Embryonic facial prominence (tissue), 1 donor: ENCODE measurements around the gene PIH1D1.
"Not testable (repeated sequence)": the region's sequence is repeated elsewhere in the genome, so short reads cannot be mapped to it uniquely, and the experiment has no call there.

Experiments
- DNase-seq: peaks from one replicate; pipeline ENCODE4 v3.0.0-alpha.2; 2016; ENCODE audit errors: extremely low spot score

Gene PIH1D1

DNA sequence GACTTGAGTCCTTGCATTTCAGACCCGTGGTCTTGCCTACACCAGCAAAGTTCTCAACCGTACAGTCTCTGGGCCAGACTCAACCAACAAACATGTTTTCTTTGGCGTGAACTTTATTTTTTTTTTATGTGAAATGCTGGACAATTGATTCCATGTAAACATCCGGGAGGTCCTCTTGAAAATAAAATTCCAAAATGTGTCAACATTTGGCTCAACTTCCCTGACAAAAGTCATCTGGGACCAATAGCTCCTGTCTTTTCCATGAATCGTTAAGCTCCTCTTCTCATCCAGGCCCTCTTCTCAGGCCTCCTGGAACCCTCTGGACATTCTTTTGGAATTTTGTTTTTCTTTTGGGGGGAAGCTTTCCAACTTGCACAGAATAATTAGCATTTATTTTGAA is 4.2 kb upstream of the PIH1D1 start:
- no peak for DNase-seq

DNA sequence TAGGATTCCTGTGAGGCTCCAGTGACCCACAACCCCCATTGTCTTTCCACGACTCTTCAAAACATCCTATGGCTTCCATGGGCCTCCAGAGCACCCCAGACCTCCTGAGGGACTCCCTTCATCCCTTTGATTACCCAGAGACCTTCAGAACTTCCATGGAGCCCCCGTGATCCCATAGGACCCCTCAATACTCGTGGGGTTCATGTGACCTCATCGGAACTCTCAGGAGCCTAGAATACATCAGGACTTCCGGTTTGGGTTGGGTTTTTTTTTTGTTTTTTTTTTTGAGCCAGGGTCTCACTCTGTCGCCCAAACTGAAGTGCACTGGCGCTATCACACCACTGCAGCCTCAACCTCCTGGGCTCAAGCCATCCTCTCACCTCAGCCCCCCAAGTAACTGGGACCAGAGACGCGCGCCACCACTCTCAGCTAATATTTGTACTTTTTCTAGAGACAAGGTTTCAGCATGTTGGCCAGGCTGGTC is 2.2 kb upstream of the PIH1D1 start:
- no peak for DNase-seq

DNA sequence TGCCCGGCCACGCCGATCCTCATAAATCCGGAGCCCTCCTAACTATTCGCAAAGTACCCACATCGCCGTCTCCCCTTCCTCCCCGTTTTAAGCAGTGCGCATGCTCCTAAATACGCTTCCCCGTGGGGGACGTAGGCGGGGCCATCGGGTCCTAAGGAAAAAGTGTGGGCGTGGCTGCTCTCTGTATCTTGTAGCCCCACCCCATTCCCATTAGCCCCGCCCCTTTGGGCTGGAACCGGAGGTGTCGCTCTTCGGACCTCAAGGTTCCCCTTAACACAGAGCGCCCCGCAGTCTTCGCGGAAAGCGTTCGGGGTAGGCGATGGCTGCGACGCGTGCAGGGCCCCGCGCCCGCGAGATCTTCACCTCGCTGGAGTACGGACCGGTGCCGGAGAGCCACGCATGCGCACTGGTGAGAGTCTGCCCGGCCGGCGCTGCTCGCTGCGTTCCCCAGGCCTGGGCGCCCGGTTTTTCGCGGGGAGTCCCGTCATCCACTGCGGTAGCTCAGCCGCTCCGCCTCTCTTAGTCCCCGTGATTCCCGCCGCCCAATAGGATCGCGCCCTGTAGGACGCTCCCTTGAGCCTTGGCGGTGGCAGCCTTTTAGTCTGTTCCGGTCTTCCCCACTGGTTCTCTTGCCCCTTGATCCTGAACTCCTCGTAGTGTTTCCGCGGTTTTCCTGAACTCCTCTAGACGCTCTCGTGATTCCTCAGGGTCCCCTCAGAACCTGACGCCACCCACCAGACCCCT is 1.6 kb upstream of the PIH1D1 start, which contains the start of gene ALDH16A1:
Gene ALDH16A1, plus strand, starts transcription at position 213 of the 744 bp plus-strand sequence. Its CDS starts 107 bp downstream, at position 320.
- peak; percentile 97 for DNase-seq

DNA sequence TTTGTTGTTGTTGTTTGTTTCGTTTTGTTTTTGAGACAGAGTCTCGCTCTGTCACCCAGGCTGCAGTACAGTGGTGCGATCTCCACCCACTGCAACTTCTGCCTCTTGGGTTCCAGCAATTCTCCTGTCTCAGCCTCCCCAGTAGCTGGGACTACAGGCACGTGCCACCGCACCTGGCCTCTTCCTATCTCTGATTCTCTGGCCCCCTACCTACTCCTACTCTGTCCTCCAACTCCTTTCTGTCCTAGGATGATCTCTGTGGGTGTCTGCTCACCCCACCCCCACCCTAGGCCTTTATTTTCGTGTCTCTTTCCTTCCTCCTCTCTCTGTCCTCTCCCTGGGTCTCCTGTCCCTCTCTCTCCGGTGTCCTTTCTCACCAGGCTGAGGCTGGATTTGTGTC is 1.2 kb downstream of the PIH1D1 start:
- no peak for DNase-seq

DNA sequence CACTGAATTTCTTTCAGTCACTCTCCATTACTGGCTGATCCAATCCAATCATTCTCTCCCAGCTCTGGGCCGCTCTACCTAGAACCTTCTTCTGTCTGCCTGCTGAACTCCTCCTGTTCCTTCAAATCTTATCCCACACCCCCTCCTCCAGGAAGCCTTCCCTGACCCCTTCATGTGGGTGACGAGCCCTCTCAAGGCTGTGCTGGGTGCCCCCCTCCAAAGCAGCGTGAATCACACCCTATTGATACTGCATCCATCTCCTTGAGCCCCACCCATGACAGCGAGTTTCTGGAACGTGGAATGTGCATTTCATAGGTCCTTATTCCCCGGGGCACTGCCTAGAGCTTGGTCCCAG is 3.2 kb downstream of the PIH1D1 start:
- DNase-seq = no peak

DNA sequence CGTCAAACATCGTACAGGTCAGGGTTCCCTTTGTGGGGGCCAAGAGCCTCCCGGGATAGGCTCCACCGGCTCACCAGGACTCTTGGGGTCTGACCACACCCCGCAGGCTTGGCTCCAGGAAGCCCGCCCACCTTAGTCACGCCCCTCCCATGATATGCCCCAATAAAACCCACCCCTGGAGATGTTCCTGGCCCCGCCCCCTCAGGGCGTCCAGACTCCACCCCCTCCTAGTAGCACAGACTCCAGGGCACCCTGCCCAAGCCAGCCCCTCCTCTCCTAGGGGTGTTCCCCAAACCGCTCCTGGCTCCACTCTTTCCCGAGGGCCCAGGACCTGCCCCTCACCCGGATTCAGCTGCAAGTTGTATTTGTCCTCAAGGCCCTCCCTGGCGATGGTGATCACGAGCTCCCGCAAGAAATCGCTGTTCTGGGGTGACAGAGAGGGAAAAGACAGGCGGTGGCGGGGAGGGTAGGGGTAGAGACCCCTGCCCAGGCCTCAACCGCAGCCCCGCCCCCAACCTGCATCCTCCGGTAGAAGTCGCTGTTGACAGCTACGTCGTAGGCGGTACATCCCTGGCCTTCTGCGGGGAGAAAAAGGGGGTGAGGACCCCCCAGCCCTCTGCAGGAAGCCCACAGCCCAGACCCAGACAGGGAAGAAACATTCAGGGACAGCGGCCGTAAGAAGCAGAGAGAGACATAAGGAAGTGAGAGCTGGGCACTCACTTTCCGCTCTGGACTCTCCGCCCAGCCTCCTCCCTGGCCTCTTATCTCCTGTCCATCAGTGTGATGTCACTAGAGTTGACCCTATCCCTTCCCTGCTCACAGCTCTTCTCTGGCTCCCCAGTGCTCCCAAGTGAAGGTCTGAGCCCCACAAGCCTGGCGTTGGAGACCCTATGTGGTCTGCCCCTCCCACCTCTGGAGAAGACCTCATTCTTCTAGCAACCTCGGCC is 3.9 kb downstream of the PIH1D1 start:
- DNase-seq = no peak

DNA sequence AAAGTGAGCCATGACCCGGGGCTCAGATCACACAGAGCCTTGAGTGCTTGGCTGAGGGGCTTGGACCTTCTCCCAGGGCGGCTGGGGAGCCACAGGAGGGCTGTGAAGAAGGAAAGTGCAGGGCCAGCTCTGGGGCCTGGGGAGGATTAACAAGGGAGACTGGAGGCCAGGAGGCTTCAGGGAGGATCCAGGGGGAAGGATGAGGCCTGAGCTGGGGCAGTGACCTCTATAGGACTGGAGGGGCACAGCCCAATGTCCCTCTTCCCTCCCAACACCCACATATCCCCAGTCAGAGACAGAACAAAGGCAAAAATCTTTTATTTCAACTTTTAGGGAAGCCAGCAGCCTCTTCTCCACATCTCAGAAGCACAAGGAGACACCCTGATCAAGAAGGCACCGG is 5.6 kb downstream of the PIH1D1 start:
- DNase-seq = no peak

DNA sequence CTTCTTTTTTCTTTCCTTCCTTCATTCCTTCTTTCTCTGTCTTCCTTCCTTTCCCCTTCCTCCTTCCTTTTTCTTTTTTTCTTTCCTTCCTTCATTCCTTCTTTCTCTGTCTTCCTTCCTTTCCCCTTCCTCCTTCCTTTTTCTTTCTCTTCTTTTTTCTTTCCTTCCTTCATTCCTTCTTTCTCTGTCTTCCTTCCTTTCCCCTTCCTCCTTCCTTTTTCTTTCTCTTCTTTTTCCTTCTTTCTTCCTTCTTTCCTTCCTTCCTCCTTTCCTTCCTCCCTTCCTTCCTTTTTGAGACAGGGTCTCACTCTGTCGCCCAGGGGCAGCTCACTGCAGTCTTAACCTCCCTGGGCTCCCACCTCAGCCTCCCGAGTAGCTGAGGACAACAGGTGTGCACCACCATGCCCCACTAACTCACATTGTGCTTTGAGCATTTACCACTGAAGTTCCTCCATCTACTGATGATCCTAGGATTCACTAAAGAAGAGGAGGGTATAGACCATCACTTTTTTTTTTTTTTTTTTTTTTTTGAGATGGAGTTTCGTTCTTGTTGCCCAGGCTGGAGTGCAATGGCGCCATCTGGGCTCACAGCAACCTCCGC is 7.4 kb downstream of the PIH1D1 start:
- DNase-seq = not testable (repeated sequence)

DNA sequence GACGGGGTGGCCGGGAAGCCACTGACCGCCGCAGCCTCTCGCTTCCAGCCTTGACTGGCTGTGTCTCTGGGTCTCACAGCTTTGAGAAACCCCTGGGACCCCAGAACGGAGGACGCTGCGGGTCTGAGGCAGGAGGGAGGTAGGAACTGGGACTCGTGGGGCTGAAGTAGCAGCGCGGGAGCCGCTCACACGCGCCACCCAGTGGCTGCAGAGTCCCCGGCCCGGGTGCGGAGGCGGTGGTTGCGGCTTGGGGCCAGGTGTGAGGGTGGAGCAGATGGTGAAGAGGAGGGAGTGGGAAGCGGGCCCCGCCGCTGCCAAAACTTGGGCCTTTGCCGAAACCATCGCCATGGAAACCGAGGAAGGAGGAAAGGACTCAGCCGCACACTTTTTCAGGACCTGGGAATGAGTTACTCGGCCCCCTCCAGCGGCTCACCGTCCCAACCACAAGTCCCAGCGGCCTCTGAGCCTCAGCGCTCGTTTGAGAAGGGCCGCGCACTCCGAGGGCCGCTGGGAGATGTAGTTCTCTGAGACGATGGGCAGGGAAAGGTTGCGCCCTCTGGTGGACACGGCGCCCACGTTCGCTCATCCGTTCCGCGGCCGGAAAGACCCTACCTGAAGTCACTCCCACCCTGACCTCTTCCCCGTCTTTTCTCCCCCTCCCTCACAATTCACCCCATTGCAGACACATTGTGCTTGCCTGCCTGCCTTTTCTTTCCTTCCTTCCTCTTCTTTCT is 8.1 kb downstream of the PIH1D1 start:
- DNase-seq = peak; percentile 95

DNA sequence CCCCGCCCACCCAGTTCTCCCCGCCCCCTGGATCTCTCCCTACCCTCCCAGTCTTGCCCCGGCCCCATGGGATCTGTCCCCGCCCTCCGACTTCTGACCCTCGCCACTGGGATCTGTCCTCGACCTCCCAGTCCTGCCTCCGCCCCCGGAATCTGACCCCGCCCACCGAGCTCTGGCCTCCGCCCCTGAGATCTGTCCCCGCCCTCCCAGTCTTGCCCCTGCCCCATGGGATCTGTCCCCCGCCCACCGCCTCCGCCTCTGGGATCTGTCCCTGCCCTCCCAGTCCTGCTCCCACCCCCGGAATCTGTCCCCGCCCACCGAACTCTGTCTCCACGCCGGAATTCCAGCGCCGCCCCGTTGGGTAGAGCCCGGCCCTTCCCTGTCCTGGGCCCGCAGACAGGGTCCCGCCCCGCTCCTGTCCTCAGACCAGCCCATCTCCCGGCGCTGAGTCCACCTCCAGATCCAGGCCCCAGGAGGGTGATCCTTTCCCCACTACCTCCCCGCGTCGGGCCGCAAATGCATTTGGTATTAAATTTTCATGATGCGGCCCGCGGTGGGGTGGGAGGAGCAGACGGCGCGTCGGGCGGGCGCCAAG is 8.7 kb downstream of the PIH1D1 start:
- DNase-seq = no peak

DNA sequence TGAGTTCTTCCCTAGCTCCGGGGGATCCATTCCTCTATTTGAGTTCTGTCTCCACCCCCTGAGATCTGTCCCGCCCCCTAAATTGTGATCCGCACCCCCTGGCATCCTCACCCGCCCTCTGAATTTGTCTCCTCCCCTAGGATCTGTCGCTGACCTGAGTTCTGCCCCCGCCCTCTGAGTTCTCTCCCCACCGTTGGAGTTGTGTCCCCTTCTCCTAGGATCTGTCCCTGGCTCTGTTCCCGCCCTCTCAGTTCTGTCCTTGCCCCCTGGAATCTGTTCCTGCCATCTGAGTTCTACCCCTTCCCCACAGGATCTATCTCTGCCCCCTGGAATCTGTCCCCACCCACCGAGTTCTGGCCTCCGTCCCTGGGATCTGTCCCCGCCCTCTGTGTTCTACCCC is 9.3 kb downstream of the PIH1D1 start:
- no peak for DNase-seq

DNA sequence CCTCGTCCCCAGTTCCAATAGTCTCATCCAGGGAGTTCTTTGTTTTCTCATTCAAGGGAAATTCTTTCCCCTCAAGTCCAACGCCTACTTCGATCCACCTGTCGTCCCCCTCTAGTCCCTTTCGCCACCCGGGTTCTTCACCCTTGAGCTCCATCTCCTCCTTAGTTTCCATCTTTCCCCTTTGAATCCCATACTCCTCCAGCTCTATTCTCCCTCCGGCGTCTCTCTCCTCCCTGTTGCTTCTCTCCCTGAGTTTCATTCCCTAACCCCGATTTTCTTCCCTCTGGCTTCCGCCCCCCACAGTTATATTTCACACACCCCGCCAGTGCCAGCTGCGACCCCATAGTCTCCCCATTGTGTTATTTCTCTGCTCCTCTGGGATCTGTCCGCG is 9.7 kb downstream of the PIH1D1 start:
- no peak for DNase-seq

DNA sequence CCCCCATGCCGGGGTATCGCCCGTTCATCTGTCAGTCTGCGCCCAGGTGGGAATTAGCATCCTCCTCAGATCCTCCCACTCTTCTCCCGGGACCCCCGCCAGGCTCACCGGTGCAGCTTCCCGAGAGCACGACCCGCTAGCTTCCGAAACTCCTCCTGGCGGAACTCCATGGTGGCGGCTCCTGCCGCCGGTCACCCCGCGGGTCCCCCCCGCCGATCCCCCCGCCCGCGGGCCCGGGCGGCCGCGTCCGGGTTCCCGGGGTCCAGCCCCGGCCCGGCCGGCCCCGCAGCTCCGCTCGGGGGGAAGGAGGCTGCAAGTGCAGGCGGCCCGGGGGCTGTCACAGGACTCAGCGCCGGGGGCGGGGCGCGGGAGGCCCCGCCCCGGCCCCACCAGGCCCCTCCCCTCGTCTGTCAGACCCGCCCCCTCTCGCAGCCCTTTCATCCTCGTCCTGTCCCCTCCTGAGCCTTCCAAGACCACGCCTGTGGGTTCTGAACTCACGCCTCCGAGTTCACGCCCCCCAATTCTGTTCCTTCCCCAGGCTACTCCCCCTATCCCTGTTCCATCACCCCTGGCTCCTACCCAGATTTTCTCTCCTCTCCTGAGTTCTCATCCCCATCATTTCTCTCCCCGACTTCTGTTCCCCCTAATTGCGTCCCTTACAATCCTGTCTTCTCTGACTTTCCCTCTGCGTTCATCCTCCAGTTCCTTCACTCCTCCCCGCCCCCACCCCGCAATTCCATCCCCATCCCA is 10.2 kb downstream of the PIH1D1 start, which contains the start of gene SLC17A7:
Gene SLC17A7, minus strand, starts transcription at position 318 of the 750 bp plus-strand sequence. Its CDS starts 148 bp downstream, at position 170.
- no peak for DNase-seq

DNA sequence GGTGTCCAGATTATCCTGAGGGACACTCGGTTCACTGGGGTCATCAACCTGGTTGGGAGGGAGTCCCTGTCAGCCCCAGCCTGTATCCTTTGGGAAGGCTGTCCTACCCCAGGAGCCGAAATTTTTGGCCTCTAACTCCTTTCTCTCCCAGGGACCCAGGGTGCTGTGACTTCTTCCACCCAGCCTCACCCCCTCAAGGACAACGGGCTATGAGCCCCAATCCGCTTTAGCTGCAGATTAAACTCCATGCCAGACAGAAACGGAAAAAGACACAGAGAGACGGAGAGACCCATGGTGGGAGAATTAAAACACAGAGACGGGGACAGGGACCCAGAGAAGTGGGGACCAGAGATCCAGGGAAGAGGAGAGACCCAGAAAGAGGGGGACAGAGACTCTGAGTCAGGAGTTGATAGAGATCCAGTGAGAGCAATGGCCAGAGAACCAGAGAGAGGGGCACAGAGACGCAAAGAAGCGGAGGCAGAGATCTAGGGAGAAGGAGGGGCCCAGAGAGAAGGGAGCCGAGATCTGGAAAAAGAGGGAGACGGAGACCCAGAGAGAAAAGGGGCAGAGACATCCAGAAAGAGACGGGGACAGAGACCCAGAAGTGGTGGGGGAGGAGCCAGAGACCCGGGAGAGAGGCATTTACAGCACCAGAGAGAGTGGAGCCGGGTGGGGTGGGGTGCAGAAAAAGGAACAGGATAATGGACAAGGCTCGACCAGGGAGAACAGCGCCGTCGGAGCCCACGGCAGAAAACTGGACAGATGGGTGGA is 11.0 kb downstream of the PIH1D1 start:
- DNase-seq = no peak

DNA sequence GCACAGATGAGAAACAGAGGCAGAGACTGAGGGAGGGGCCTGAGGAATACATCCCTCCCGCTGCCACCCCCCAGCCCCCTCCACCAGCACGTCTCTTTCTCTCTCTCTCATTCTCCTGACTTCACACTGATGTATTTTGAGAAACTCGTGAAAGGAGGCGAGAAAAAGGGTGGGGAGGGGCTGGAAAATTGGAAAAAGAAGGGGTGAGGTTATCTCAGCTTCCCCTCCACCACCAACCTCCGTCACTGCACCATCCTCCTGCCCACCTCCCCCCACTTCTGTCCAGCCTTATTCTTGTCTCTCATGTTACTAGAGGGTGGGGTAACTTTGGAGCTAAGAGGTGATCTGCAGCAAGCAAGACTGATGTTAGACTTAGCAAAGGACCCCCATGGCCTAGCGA is 11.8 kb downstream of the PIH1D1 start:
- DNase-seq = no peak

DNA sequence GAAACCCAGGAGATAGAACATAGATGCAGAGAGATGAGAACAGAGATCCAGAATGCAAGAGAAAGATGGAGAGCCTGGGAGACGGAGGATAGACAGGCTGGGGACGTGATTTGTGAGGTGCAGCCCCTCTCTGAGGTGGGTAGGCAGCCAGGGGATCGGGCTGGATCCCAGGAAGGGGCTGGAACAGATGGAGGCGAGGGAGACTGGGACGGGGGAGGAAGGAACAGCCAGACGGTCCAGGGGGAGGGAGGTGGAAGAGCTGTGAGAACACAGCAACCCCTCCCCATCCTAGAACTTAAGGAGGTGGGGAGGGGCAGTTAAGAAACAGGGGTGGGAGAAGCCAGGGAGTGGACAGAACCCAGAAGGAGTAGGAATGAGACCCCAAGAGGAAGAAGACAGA is 13.4 kb downstream of the PIH1D1 start:
- DNase-seq = no peak

DNA sequence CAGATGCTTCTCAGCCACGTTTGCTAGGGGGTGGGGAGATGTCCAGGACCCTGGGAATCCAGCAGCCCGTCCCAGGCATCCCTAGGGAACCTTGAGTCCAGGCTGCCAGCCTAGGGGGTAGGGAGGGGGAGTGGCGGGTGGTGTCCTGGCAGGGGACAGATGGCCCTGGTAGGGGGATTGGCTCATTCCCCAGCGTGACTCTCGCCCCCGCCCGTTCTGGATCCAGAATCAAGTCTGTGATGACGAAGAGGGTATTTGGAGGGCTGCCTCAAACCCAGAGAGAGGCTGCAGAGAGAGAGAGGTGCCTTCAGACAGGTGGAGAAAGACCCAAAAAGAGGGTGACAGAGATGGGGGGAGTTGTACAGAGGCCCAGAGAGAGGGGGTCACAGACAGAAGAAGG is 14.4 kb downstream of the PIH1D1 start:
- no peak for DNase-seq

DNA sequence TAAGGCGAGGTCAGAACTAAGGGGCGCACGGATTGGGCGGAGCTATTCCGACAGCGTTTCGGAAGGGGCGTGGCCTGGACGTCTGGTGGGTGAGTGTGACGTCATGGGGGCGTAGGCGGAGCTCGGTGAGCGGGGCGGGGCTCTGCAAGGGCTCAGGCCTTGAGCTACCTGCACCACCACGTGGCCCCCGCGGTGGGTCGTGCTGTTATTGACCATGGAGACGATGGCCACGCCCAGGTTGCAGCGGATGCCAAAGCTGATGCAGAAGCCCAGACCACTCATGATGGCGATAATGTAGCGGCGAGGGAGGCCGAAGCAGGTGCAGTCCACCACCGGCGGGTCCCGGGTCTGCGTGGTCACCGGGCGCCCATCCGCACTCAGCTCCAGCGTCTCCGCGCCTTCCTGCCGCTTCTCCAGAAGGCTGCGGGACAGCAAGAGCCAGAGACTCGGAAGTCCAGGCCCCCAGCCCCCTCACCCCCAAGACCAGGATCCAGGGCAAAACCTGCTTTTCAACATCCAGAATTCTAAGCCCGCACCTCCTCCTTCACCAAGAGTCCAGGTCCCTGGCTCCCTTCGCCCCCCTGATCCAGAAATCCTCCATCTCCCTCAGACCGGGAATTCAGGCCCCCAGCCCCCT is 15.1 kb downstream of the PIH1D1 start:
- DNase-seq = no peak

DNA sequence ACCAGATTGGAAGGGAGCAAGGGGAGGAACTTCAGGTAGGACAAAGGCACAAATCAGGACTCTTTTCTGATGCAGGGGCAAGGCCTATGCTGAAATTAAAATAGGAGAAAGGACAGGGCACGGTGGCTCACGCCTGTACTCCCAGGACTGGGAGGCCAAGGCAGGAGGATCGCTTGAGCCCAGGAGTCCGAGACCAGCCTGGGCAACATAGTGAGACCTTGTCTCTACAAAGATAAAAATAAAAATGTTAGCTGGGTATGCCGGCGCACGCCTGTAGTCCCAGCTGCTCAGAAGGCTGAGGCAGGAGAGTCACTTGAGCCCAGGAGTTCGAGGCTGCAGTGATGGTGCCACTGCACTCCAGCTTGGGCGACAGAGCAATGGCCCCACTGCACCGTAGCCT is 15.9 kb downstream of the PIH1D1 start:
- no peak for DNase-seq
